ENCODE measurements around the gene TCERG1L.
"Not testable (repeated sequence)": the region's sequence is repeated elsewhere in the genome, so short reads cannot be mapped to it uniquely, and the experiment has no call there.

DNA sequence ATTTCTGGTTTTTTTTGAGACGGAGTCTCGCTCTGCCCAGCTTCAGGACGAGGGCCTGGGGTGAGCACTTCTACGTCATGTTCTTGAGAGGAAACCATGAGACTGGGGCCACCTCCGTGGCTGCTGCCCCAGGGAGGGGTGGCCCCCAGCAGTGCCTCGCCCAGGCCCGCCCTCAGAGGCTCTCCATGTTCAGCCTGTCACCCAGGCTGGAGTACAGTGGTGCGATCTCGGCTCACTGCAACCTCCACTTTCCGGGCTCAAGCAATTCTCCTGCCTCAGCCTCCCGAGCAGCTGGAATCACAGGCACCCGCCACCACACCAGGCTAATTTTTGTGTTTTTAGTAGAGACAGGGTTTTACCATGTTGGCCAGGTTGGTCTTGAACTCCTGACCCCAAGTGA is 175.2 kb downstream of the TCERG1L start:
- TF ChIP-seq EP300, POLR2A, POLR2AphosphoS5 (IDR thresholded peaks at IDR 0.05): not testable (repeated sequence)
- TF ChIP-seq, protein P1, sequence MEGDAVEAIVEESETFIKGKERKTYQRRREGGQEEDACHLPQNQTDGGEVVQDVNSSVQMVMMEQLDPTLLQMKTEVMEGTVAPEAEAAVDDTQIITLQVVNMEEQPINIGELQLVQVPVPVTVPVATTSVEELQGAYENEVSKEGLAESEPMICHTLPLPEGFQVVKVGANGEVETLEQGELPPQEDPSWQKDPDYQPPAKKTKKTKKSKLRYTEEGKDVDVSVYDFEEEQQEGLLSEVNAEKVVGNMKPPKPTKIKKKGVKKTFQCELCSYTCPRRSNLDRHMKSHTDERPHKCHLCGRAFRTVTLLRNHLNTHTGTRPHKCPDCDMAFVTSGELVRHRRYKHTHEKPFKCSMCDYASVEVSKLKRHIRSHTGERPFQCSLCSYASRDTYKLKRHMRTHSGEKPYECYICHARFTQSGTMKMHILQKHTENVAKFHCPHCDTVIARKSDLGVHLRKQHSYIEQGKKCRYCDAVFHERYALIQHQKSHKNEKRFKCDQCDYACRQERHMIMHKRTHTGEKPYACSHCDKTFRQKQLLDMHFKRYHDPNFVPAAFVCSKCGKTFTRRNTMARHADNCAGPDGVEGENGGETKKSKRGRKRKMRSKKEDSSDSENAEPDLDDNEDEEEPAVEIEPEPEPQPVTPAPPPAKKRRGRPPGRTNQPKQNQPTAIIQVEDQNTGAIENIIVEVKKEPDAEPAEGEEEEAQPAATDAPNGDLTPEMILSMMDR (IDR thresholded peaks at IDR 0.05): not testable (repeated sequence)

Data from stomach (tissue), 4 donors.